HEK293 (cell line): ENCODE results near the gene PANK4.

Experiments
- CTCF ChIA-PET: fragments of 350-600 bp; formaldehyde crosslinking; extraction: SDS; loops from one replicate; lab custom pipeline; 2021; ENCODE audit warnings: antibody characterized with exemption; lab: Yijun Ruan, JAX
- POLR2A ChIA-PET: fragments of 300-600 bp; formaldehyde crosslinking; extraction: SDS; loops from one replicate; lab custom pipeline; 2020; ENCODE audit warnings: antibody characterized with exemption, inconsistent platforms; lab: Yijun Ruan, JAX
- H3K27ac ChIP-seq: fragments of 200-500 bp; sonication (Bioruptor generic); 2 replicates; pipeline ENCODE4 v1.5.1; 2014; ENCODE audit warnings: low read depth, low read length, control low read depth, inconsistent platforms; ENCODE audit errors: extremely low read depth
- H3K36me3 ChIP-seq, 2 experiments: fragments of 200-500 bp in 1 of 2; sonication (Bioruptor generic) in 1 of 2; 1 replicate in 1 of 2; 2 replicates in 1 of 2; pipeline ENCODE4 v1.5.1; 2014 to 2017; ENCODE audit warnings: inconsistent platforms in 2 of 2, low read length in 2 of 2; ENCODE audit not compliant: control insufficient read depth in 2 of 2, insufficient read depth in 1 of 2
- H3K4me1 ChIP-seq: fragments of 200-500 bp; sonication (Bioruptor generic); 2 replicates; pipeline ENCODE4 v1.5.1; 2014; ENCODE audit warnings: mild to moderate bottlenecking, low read length, inconsistent platforms; ENCODE audit not compliant: control insufficient read depth, insufficient read depth
- H3K4me3 ChIP-seq: 2 replicates; pipeline ENCODE4 v1.5.1; 2011; ENCODE audit warnings: low read depth, mild to moderate bottlenecking, control low read depth, low read length, moderate library complexity
- H3K9me3 ChIP-seq: fragments of 200-500 bp; sonication (Bioruptor generic); 2 replicates; pipeline ENCODE4 v1.5.1; 2014; ENCODE audit warnings: low read depth, low read length, inconsistent platforms; ENCODE audit not compliant: control insufficient read depth, insufficient read depth
- GLIS1 ChIP-seq: fragments of 450-650 bp; formaldehyde crosslinking; IDR thresholded peaks from 2 replicates; pipeline ENCODE4 v1.5.1; 2016; ENCODE audit warnings: missing biosample characterization, missing genetic modification characterization
- GLIS2 ChIP-seq: fragments of 450-650 bp; formaldehyde crosslinking; IDR thresholded peaks from 2 replicates; pipeline ENCODE4 v1.5.1; 2016; ENCODE audit warnings: missing biosample characterization, missing genetic modification characterization
- KLF1 ChIP-seq: fragments of 450-650 bp; formaldehyde crosslinking; IDR thresholded peaks from 2 replicates; pipeline ENCODE4 v1.5.1; 2016; ENCODE audit warnings: missing biosample characterization, missing genetic modification characterization
- KLF9 ChIP-seq: fragments of 450-650 bp; formaldehyde crosslinking; IDR thresholded peaks from 2 replicates; pipeline ENCODE4 v1.5.1; 2016; ENCODE audit warnings: missing biosample characterization, missing genetic modification characterization, low read depth
- OVOL3 ChIP-seq: fragments of 450-650 bp; formaldehyde crosslinking; IDR thresholded peaks from 2 replicates; pipeline ENCODE4 v1.5.1; 2016; ENCODE audit warnings: missing biosample characterization, missing genetic modification characterization
- YY2 ChIP-seq: fragments of 450-650 bp; formaldehyde crosslinking; IDR thresholded peaks from 2 replicates; pipeline ENCODE4 v1.5.1; 2016; ENCODE audit warnings: missing biosample characterization, missing genetic modification characterization
- ZEB2 ChIP-seq: fragments of 450-650 bp; formaldehyde crosslinking; IDR thresholded peaks from 2 replicates; pipeline ENCODE4 v1.5.1; 2016; ENCODE audit warnings: missing biosample characterization, missing genetic modification characterization
- ZFHX2 ChIP-seq: fragments of 450-650 bp; formaldehyde crosslinking; conservative IDR thresholded peaks from 2 replicates; pipeline ENCODE4 v1.5.1; 2016; ENCODE audit warnings: missing biosample characterization, missing genetic modification characterization
- ZFP37 ChIP-seq: fragments of 450-650 bp; formaldehyde crosslinking; IDR thresholded peaks from 2 replicates; pipeline ENCODE4 v1.5.1; 2016; ENCODE audit warnings: missing biosample characterization, missing genetic modification characterization
- ZFP41 ChIP-seq: fragments of 450-650 bp; formaldehyde crosslinking; IDR thresholded peaks from 2 replicates; pipeline ENCODE4 v1.5.1; 2016; ENCODE audit warnings: missing biosample characterization, missing genetic modification characterization, borderline replicate concordance
- ZFP69B ChIP-seq: fragments of 450-650 bp; formaldehyde crosslinking; IDR thresholded peaks from 2 replicates; pipeline ENCODE4 v1.5.1; 2016; ENCODE audit warnings: missing biosample characterization, missing genetic modification characterization
- ZIC2 ChIP-seq: fragments of 450-650 bp; formaldehyde crosslinking; IDR thresholded peaks from 2 replicates; pipeline ENCODE4 v1.5.1; 2016; ENCODE audit warnings: missing biosample characterization, missing genetic modification characterization
- ZNF335 ChIP-seq: fragments of 450-650 bp; formaldehyde crosslinking; conservative IDR thresholded peaks from 2 replicates; pipeline ENCODE4 v1.5.1; 2016; ENCODE audit warnings: missing biosample characterization, missing genetic modification characterization
- ZNF600 ChIP-seq: fragments of 450-650 bp; formaldehyde crosslinking; IDR thresholded peaks from 2 replicates; pipeline ENCODE4 v1.5.1; 2016; ENCODE audit warnings: missing biosample characterization, missing genetic modification characterization
- ZNF677 ChIP-seq: fragments of 450-650 bp; IDR thresholded peaks from 2 replicates; pipeline ENCODE4 v1.5.0; 2018; ENCODE audit warnings: missing biosample characterization, mild to moderate bottlenecking, missing genetic modification characterization, moderate library complexity
- ZNF830 ChIP-seq: fragments of 450-650 bp; IDR thresholded peaks from 2 replicates; pipeline ENCODE4 v1.5.0; 2018; ENCODE audit warnings: missing biosample characterization, missing genetic modification characterization, low read depth, mild to moderate bottlenecking, moderate library complexity
- TF ChIP-seq, protein P1 (sequence below): fragments of 450-650 bp; formaldehyde crosslinking; IDR thresholded peaks from 2 replicates; pipeline ENCODE4 v1.5.1; 2016; ENCODE audit warnings: missing biosample characterization, missing genetic modification characterization
- TF ChIP-seq, protein P2 (sequence below): fragments of 450-650 bp; formaldehyde crosslinking; IDR thresholded peaks from 2 replicates; pipeline ENCODE4 v1.5.1; 2016; ENCODE audit warnings: missing biosample characterization, missing genetic modification characterization
- TF ChIP-seq, protein P3 (sequence below): fragments of 450-650 bp; formaldehyde crosslinking; IDR thresholded peaks from 2 replicates; pipeline ENCODE4 v1.5.1; 2016; ENCODE audit warnings: missing biosample characterization, missing genetic modification characterization, low read depth

Gene PANK4

DNA sequence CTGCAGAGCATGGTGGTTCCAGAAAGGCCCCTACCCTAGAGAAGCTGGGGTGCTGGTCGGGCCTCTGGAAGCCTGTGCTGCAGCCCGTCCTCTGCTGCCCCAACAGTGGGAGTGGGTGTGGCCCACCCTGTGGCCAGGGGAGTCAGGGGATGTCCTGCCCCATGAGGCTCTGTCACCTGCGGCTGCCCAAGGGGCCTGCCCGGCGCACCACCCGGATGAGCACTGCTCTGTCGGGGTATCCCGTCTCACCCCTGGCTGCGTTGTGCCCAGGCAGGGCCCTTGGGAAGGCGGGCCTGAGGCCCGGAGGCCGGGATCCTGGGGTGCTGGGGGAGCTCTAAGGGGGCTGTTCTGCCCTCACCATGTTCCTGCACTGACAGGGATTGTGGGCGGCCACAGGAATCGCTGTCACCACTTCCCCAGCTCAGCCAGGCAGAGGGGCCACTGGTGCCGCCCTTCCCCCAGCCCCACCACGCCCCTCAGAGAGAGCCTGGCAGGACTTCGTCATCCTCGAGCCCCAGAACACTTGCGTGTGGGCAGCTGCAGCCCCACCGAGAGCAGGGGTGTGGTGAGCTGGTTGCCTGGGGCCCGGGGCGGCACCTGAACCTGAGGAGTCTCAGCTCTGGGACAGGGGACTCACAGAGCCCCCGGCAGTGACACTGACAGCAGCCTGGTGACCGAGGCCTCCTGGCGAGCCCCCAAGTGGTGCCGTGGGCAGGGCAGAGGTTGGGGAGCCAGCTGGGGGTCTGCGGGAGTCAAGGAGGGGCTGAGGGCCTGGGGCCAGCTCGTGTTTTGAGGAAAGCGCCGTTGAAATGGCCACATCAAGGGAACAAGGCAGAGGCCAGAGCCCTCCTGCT lies 20.2 kb downstream of the PANK4 start:
- ChIA-PET POLR2A (interaction anchor here (0.6 to 1.5 kb wide), 3 partner anchors 21 to 1228 kb away, joined by 4 to 7 read pairs (median 5); partner anchors contain the start of gene PANK4), CTCF (no interaction called here)
- Histone ChIP-seq H3K36me3 (peaks cover 0 to 43% of the 10 kb centered on the region in 2 experiments; a peak in 1 of 3 replicates), H3K4me1 (no peaks in the 10 kb centered on the region), H3K9me3 (no peaks in the 10 kb centered on the region), H3K27ac (no peak overlapping the region), H3K4me3 (no peak overlapping the region)
- TF ChIP-seq KLF9 (tag by site-specific recombination) (peak; percentile 51), ZIC2 (tag by site-specific recombination) (peak; percentile 67), ZFHX2 (tag by site-specific recombination) (peak; percentile 27; the same call in 1 of the 2 replicates), GLIS1 (tag by site-specific recombination) (no peak), OVOL3 (no peak), ZEB2 (tag by site-specific recombination) (no peak), ZFP37 (tag by site-specific recombination) (no peak), GLIS2 (tag by site-specific recombination) (peak; percentile 36; the same call in 1 of the 2 replicates), KLF1 (tag by site-specific recombination) (peak; percentile 78), ZFP41 (tag by site-specific recombination) (no peak), ZNF677 (tag by site-specific recombination) (no peak)
- TF ChIP-seq, protein P1, sequence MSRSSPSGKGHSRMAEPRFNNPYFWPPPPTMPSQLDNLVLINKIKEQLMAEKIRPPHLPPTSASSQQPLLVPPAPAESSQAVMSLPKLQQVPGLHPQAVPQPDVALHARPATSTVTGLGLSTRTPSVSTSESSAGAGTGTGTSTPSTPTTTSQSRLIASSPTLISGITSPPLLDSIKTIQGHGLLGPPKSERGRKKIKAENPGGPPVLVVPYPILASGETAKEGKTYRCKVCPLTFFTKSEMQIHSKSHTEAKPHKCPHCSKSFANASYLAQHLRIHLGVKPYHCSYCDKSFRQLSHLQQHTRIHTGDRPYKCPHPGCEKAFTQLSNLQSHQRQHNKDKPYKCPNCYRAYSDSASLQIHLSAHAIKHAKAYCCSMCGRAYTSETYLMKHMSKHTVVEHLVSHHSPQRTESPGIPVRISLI, result no peak
- TF ChIP-seq, protein P2, sequence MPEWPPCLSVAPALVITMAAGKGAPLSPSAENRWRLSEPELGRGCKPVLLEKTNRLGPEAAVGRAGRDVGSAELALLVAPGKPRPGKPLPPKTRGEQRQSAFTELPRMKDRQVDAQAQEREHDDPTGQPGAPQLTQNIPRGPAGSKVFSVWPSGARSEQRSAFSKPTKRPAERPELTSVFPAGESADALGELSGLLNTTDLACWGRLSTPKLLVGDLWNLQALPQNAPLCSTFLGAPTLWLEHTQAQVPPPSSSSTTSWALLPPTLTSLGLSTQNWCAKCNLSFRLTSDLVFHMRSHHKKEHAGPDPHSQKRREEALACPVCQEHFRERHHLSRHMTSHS, result no peak

DNA sequence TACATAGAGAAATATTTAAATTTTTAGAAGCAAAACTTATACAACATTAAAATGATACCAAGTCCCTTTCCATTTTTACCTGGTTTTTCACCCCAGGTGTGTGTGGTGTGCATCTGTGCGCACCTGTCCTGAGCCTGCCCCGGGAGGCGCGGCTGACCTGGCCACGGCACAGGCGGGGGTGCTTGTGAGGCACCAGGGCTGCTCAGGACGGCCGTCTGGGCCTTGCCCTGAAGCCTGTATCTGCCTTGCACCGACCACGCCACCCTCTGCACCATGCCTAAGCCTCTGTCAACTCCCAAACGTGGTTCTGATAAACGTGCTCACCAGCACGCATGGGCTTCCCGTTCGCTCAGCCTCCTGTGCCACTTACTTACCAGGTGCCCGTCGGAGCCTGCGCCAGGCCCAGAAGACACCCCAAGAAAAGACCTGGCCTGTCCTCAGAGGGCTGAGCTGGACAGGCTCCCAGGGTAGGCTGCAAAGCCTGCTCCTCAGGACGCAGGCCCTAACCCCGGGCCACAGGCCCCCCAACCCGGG lies 20.9 kb downstream of the PANK4 start:
- ChIA-PET POLR2A (interaction anchor here (0.6 to 1.2 kb wide), 2 partner anchors 40 to 1228 kb away, joined by 5 to 7 read pairs; no protein-coding TSS in a partner anchor), CTCF (no interaction called here)
- Histone ChIP-seq H3K4me3 (no peak overlapping the region), H3K27ac (no peak overlapping the region), H3K4me1 (no peaks in the 10 kb centered on the region), H3K36me3 (peaks cover 0 to 36% of the 10 kb centered on the region in 2 experiments; a peak in 1 of 3 replicates), H3K9me3 (no peaks in the 10 kb centered on the region)
- no peak for TF ChIP-seq YY2 (tag by site-specific recombination)
- TF ChIP-seq ZNF600, result peak; percentile 69
- no peak for TF ChIP-seq ZNF335 (tag by site-specific recombination)
- TF ChIP-seq, protein P3, sequence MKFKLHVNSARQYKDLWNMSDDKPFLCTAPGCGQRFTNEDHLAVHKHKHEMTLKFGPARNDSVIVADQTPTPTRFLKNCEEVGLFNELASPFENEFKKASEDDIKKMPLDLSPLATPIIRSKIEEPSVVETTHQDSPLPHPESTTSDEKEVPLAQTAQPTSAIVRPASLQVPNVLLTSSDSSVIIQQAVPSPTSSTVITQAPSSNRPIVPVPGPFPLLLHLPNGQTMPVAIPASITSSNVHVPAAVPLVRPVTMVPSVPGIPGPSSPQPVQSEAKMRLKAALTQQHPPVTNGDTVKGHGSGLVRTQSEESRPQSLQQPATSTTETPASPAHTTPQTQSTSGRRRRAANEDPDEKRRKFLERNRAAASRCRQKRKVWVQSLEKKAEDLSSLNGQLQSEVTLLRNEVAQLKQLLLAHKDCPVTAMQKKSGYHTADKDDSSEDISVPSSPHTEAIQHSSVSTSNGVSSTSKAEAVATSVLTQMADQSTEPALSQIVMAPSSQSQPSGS (tag by site-specific recombination), result no peak

DNA sequence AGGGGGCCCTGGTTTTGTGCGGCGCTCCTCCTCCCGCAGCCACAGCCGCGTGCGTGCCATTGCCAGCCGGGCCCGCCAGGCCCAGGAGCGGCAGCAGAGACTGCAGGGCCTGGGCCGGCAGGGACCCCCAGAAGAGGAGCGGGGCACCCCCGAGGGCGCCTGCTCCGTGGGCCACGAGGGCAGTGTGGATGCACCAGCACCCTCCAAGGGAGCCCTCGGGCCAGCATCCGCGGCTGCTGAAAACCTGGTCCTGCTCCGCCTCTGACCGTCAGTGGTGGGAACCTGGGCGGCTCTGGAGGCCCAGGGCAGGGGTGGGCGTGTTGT lies 21.5 kb downstream of the PANK4 start:
- Histone ChIP-seq H3K4me1 (no peaks in the 10 kb centered on the region), H3K36me3 (peaks cover 0 to 30% of the 10 kb centered on the region in 2 experiments; a peak in 1 of 3 replicates), H3K27ac (no peak overlapping the region), H3K9me3 (no peaks in the 10 kb centered on the region), H3K4me3 (no peak overlapping the region)
- ChIA-PET POLR2A (no interaction called here), CTCF (no interaction called here)
- TF ChIP-seq ZFP69B (tag by site-specific recombination) (0 out of 2 replicates have a peak, but pooled peaks have one; percentile 17), ZNF830 (no peak)
